Measurements from ENCODE around the gene AQP10.

GRCh38 chr1:154335025-154335714 is 14.3 kb downstream of the AQP10 start:
- TF ChIP-seq POLR2AphosphoS5 (IDR thresholded peaks at IDR 0.05; ENCODE audit: borderline replicate concordance, low read depth, low read length) (no peak), EZH2 (IDR thresholded peaks at IDR 0.05) (no peak)

Data from SK-N-MC (cell line).